ENCODE data around the gene NELFE.

NELFE gene

GRCh38 chr6:31966506-31966905 is 7.7 kb upstream of the NELFE start:
- no peak overlapping the region for H3K27ac ChIP-seq
- no peak for DNase-seq (ENCODE audit: low spot score)
- no peak for TF ChIP-seq CTCF (IDR thresholded peaks at IDR 0.05)
- H3K4me3 ChIP-seq: no peak overlapping the region

- no peak overlapping the region for H3K27ac ChIP-seq
- DNase-seq (ENCODE audit: low spot score): no peak
- H3K4me3 ChIP-seq: no peak overlapping the region
- TF ChIP-seq CTCF (IDR thresholded peaks at IDR 0.05): no peak
Observed at GRCh38 chr6:31965700-31966099, 6.9 kb upstream of the NELFE start.

GRCh38 chr6:31963921-31964320 is 5.2 kb upstream of the NELFE start:
- no peak overlapping the region for H3K4me3 ChIP-seq
- no peak overlapping the region for H3K27ac ChIP-seq
- no peak for TF ChIP-seq CTCF (IDR thresholded peaks at IDR 0.05)
- DNase-seq (ENCODE audit: low spot score): no peak

- TF ChIP-seq CTCF (IDR thresholded peaks at IDR 0.05): no peak
- no peak for DNase-seq (ENCODE audit: low spot score)
- Histone ChIP-seq H3K27ac (no peak overlapping the region), H3K4me3 (no peak overlapping the region)
Observed at GRCh38 chr6:31961616-31962015, 2.8 kb upstream of the NELFE start.

GRCh38 chr6:31958412-31958740 is 395 bp downstream of the NELFE start:
- peak overlapping the region; percentile 89 to 93 for H3K27ac ChIP-seq
- peak overlapping the region; percentile 87 for H3K4me3 ChIP-seq
- DNase-seq (ENCODE audit: low spot score): no peak
- TF ChIP-seq CTCF (IDR thresholded peaks at IDR 0.05): no peak

- no peak for TF ChIP-seq CTCF (IDR thresholded peaks at IDR 0.05)
- H3K27ac ChIP-seq: no peak overlapping the region
- H3K4me3 ChIP-seq: no peak overlapping the region
- no peak for DNase-seq (ENCODE audit: low spot score)
Observed at GRCh38 chr6:31956796-31957195, 2.0 kb downstream of the NELFE start.

- H3K4me3 ChIP-seq: no peak overlapping the region
- DNase-seq (ENCODE audit: low spot score): no peak
- no peak overlapping the region for H3K27ac ChIP-seq
- no peak for TF ChIP-seq CTCF (IDR thresholded peaks at IDR 0.05)
Observed at GRCh38 chr6:31954511-31954910, 4.3 kb downstream of the NELFE start.

Data from coronary artery (tissue), 2 donors.